ENCODE data around the gene PPFIA1. TPM values are rescaled to one million over a fixed set of nuclear protein-coding genes. Genes with fewer than 3 reads are reported as not detected.

PPFIA1 gene
- total RNA-seq, 6 donors from 2014 or later: 53.7 to 164 (median 83.3) TPM

- H3K27me3 ChIP-seq: no peaks in the 10 kb centered on the region
- TF ChIP-seq CTCF (IDR thresholded peaks at IDR 0.05): peak in 1 of 6 experiments; percentile 10
- TF ChIP-seq POLR2A (IDR thresholded peaks at IDR 0.05): no peak
- 30 to 44% methylated on average over 2 to 6 of the region's 9 CpGs for WGBS, 2 donors
- ATAC-seq (ENCODE audit: low FRiP score in 2 of 2): peak in 1 of 2 donors; percentile 18
- no peaks in the 10 kb centered on the region for H3K36me3 ChIP-seq
- no peaks in the 10 kb centered on the region for H3K9me3 ChIP-seq
- no peak overlapping the region for H3K4me3 ChIP-seq
- H3K27ac ChIP-seq: no peak overlapping the region
- peaks cover 0 to 5% (median 0%) of the 10 kb centered on the region in 4 donors for H3K4me1 ChIP-seq
- no peak for DNase-seq
Measured at GRCh38 chr11:70226967-70227366, 43.5 kb upstream of the PPFIA1 start.

GRCh38 chr11:70229737-70230136 is 40.8 kb upstream of the PPFIA1 start:
- TF ChIP-seq POLR2A (IDR thresholded peaks at IDR 0.05) (no peak), POLR2AphosphoS5 (IDR thresholded peaks at IDR 0.05) (no peak), EP300 (IDR thresholded peaks at IDR 0.05) (no peak), CTCF (IDR thresholded peaks at IDR 0.05) (no peak)
- WGBS, 2 donors: 93 to 98% methylated on average over 6 to 10 of the region's 10 CpGs

GRCh38 chr11:70230151-70230839 is 40.2 kb upstream of the PPFIA1 start:
- WGBS, 2 donors: 86 to 92% methylated on average over 8 of the region's 8 CpGs
- no peaks in the 10 kb centered on the region for H3K9me3 ChIP-seq
- H3K27ac ChIP-seq: no peak overlapping the region
- no peaks in the 10 kb centered on the region for H3K36me3 ChIP-seq
- peaks cover 0 to 5% (median 0%) of the 10 kb centered on the region in 4 donors for H3K4me1 ChIP-seq
- TF ChIP-seq POLR2A (IDR thresholded peaks at IDR 0.05) (no peak), EP300 (IDR thresholded peaks at IDR 0.05) (no peak), POLR2AphosphoS5 (IDR thresholded peaks at IDR 0.05) (no peak), CTCF (IDR thresholded peaks at IDR 0.05) (no peak)
- no peak overlapping the region for H3K4me3 ChIP-seq
- peak in 1 of 2 donors; percentile 55 for ATAC-seq (ENCODE audit: low FRiP score in 2 of 2)
- H3K27me3 ChIP-seq: no peaks in the 10 kb centered on the region
- DNase-seq: no peak

More at GRCh38 chr11:70229737-70230136, 40.8 kb upstream of the PPFIA1 start:
- Histone ChIP-seq H3K4me1 (peaks cover 0 to 5% (median 0%) of the 10 kb centered on the region in 4 donors), H3K27ac (no peak overlapping the region), H3K36me3 (no peaks in the 10 kb centered on the region), H3K27me3 (no peaks in the 10 kb centered on the region), H3K4me3 (no peak overlapping the region), H3K9me3 (no peaks in the 10 kb centered on the region)
- DNase-seq (no peak), ATAC-seq (ENCODE audit: low FRiP score in 2 of 2) (no peak)

- H3K36me3 ChIP-seq: no peaks in the 10 kb centered on the region
- WGBS, 2 donors: 77% methylated on average over 22 of the region's 22 CpGs; no CpG with 5 or more reads in 1 of the 2 donors
- peaks cover 0 to under 1% (median 0%) of the 10 kb centered on the region in 4 donors for H3K4me1 ChIP-seq
- no peak for DNase-seq
- H3K27me3 ChIP-seq: no peaks in the 10 kb centered on the region
- ATAC-seq (ENCODE audit: low FRiP score in 2 of 2): peak in 1 of 2 donors; percentile 33
- no peaks in the 10 kb centered on the region for H3K9me3 ChIP-seq
- TF ChIP-seq POLR2AphosphoS5 (IDR thresholded peaks at IDR 0.05): no peak
- TF ChIP-seq CTCF (IDR thresholded peaks at IDR 0.05): no peak
- TF ChIP-seq POLR2A (IDR thresholded peaks at IDR 0.05): no peak
- TF ChIP-seq EP300 (IDR thresholded peaks at IDR 0.05): no peak
- no peak overlapping the region for H3K4me3 ChIP-seq
- H3K27ac ChIP-seq: no peak overlapping the region
Measured at GRCh38 chr11:70230840-70231710, 39.4 kb upstream of the PPFIA1 start.

Measured in upper lobe of left lung (tissue), 6 donors.